HepG2 (cell line): ENCODE data around the gene TCAP. TPM values are rescaled to one million over a fixed set of nuclear protein-coding genes. Genes with fewer than 3 reads are reported as not detected.

Source experiments
- ATAC-seq: fragments of 200-7000 bp; cut with Tn5 transposase; 3 replicates; pipeline ENCODE4 v1.9.1; 2020; ENCODE audit warnings: mild to moderate bottlenecking, moderate library complexity
- BruUV-seq: library from RNA; stranded (reverse); fragments of 400-500 nt; replicated peaks from 2 replicates; lab custom pipeline; 2021; lab: Mats Ljungman, UMichigan
- CTCF ChIA-PET: fragments of 300-600 bp; formaldehyde crosslinking; extraction: SDS; loops from one replicate; lab custom pipeline; 2021; ENCODE audit warnings: low total read pairs, inconsistent platforms, low intra/inter-chr PET ratio; lab: Yijun Ruan, JAX
- POLR2A ChIA-PET: fragments of 350-600 bp; sonication (Branson Sonifier 250); formaldehyde crosslinking; loops from one replicate; lab custom pipeline; 2020; ENCODE audit warnings: antibody characterized with exemption, inconsistent platforms; lab: Yijun Ruan, JAX
- DNase-seq: peaks from one replicate; pipeline ENCODE4 v3.0.0-alpha.2; 2015; ENCODE audit warnings: low spot score
- FAIRE-seq: peaks from 3 replicates; lab custom pipeline; 2011; peaks lifted over from hg19 to GRCh38; lab: Jason Lieb, UNC
- H2AFZ ChIP-seq: one replicate; pipeline ENCODE4 v1.6.1; 2011; ENCODE audit warnings: low read length, inconsistent platforms
- H3K27ac ChIP-seq: fragments of 300-600 bp; 3 replicates; pipeline ENCODE4 v1.8.0; 2011; ENCODE audit warnings: mixed run types, mild to moderate bottlenecking, mixed read lengths, low read length, inconsistent platforms; ENCODE audit not compliant: insufficient read depth; ENCODE audit errors: extremely low read length
- H3K27me3 ChIP-seq, 2 experiments: fragments of 200-600 bp in 1 of 2; 2 replicates in 1 of 2; 3 replicates in 1 of 2; pipeline versions ENCODE4 v1.6.0 to v1.8.0; 2011; ENCODE audit warnings: low read length in 2 of 2, mild to moderate bottlenecking in 2 of 2, moderate library complexity in 2 of 2, inconsistent platforms in 1 of 2; ENCODE audit not compliant: insufficient read depth in 2 of 2, control insufficient read depth in 1 of 2
- H3K36me3 ChIP-seq, 2 experiments: fragments of 200-600 bp in 1 of 2; replicated peaks in 1 of 2; 2 replicates in 1 of 2; 3 replicates in 1 of 2; pipeline versions ENCODE4 v1.5.1 to v1.8.0; 2011; ENCODE audit warnings: low read length in 2 of 2, inconsistent platforms in 1 of 2; ENCODE audit not compliant: insufficient read depth in 2 of 2, control insufficient read depth in 1 of 2
- H3K4me1 ChIP-seq: 2 replicates; pipeline ENCODE4 v1.5.1; 2012; ENCODE audit warnings: low read length, inconsistent platforms; ENCODE audit not compliant: insufficient read depth
- H3K4me2 ChIP-seq: 2 replicates; pipeline ENCODE4 v1.6.0; 2011; ENCODE audit warnings: low read depth, low read length, inconsistent platforms
- H3K4me3 ChIP-seq, 3 experiments: fragments of 200-600 bp in 1 of 3; sonication (generic), shearing (Covaris generic) in 1 of 3; replicated peaks in 1 of 3; 2 replicates each; pipeline ENCODE4 v1.5.1; 2011 to 2016; ENCODE audit warnings: low read length in 3 of 3, inconsistent platforms in 2 of 3, low read depth in 2 of 3, mild to moderate bottlenecking in 2 of 3, control low read depth in 1 of 3, mixed read lengths in 1 of 3; ENCODE audit not compliant: insufficient read depth in 1 of 3
- H3K79me2 ChIP-seq: one replicate; pipeline ENCODE4 v1.6.1; 2011; ENCODE audit warnings: low read length, inconsistent platforms; ENCODE audit not compliant: insufficient read depth
- H3K9ac ChIP-seq: 2 replicates; pipeline ENCODE4 v1.6.0; 2011; ENCODE audit warnings: mild to moderate bottlenecking, low read depth, low read length, inconsistent platforms; ENCODE audit not compliant: insufficient read depth
- H3K9me3 ChIP-seq: 2 replicates; pipeline ENCODE4 v1.5.1; 2012; ENCODE audit warnings: mild to moderate bottlenecking, low read length
- H4K20me1 ChIP-seq: 2 replicates; pipeline ENCODE4 v1.6.0; 2011; ENCODE audit warnings: inconsistent platforms, mild to moderate bottlenecking, low read length, moderate library complexity; ENCODE audit not compliant: insufficient read depth
- CCDC6 ChIP-seq: sonication (generic); formaldehyde crosslinking; IDR thresholded peaks from 2 replicates; pipeline ENCODE4 v1.8.1; 2022; ENCODE audit warnings: mild to moderate bottlenecking, missing genetic modification reagents, moderate library complexity
- HNF4A ChIP-seq: sonication (generic); formaldehyde crosslinking; IDR thresholded peaks from 2 replicates; pipeline ENCODE4 v1.4.0; 2020; ENCODE audit warnings: missing genetic modification reagents
- HNRNPLL ChIP-seq: fragments of 200-400 bp; formaldehyde crosslinking; IDR thresholded peaks from 2 replicates; pipeline ENCODE4 v1.6.1; 2017; ENCODE audit warnings: mild to moderate bottlenecking, low read depth, low read length; ENCODE audit not compliant: poor library complexity, severe bottlenecking
- MAFG ChIP-seq: sonication (generic); formaldehyde crosslinking; IDR thresholded peaks from 2 replicates; pipeline ENCODE4 v1.5.1; 2020; ENCODE audit warnings: mild to moderate bottlenecking, missing genetic modification reagents
- PCBP1 ChIP-seq: fragments of 200-400 bp; formaldehyde crosslinking; IDR thresholded peaks from 2 replicates; pipeline ENCODE4 v1.6.1; 2017; ENCODE audit warnings: mild to moderate bottlenecking, low read depth, low read length, borderline replicate concordance
- ZNF225 ChIP-seq: sonication (generic); formaldehyde crosslinking; IDR thresholded peaks from 2 replicates; pipeline ENCODE4 v1.4.0; 2020; ENCODE audit warnings: mild to moderate bottlenecking, missing genetic modification reagents
- ZNF652 ChIP-seq: IDR thresholded peaks from 2 replicates; pipeline ENCODE4 v1.6.1; 2016; ENCODE audit warnings: low read depth, borderline replicate concordance
- ZNF776 ChIP-seq: sonication (generic); formaldehyde crosslinking; IDR thresholded peaks from 2 replicates; pipeline ENCODE4 v1.4.0; 2020; ENCODE audit warnings: mild to moderate bottlenecking, missing genetic modification reagents
- WGBS: methylation state at CpG from one replicate; pipeline ENCODE4 v1.1.6; 2017; ENCODE audit warnings: low lambda C conversion rate; 5-methylcytosine and 5-hydroxymethylcytosine counted together
- in situ Hi-C: cut with HindIII; loops from 2 replicates; pipeline ENCODE4 v1.10.0; 2017; ENCODE audit warnings: low pct_unique_long_range_greater_than_20kb; ENCODE audit not compliant: extremely low pct_ligation_motif_present
- intact Hi-C: fragments of 100-400 bp; cut with micrococcal nuclease; formaldehyde crosslinking; loops from one replicate; pipeline ENCODE4 v1.10.0; 2022; ENCODE audit not compliant: unreplicated experiment
- polyA plus RNA-seq, 8 experiments: library from polyadenylated mRNA; depleted of rRNA in 3 of 8; stranded (reverse) in 7 of 8; unstranded in 1 of 8; fragments of >200 nt; fragmentation: Illumina TruSeq in 4 of 8; extraction: Trizol in 4 of 8; gene quantifications; 2 replicates each; pipeline versions ENCODE4 v1.2.1 to v1.2.3, GENCODE V29; 2011 to 2016; ENCODE audit warnings: low read depth in 4 of 8, missing spikeins in 1 of 8, mixed read lengths in 1 of 8; ENCODE audit not compliant: insufficient read depth in 1 of 8
- total RNA-seq, 5 experiments: library from RNA; depleted of rRNA; stranded (reverse); fragments of >200 nt; fragmentation: Illumina TruSeq; extraction: Trizol; gene quantifications; 2 replicates each; pipeline ENCODE4 v1.2.3, GENCODE V29; 2016; ENCODE audit warnings: low read depth in 1 of 5

TCAP gene
- total and polyA plus RNA-seq, 2 of the 13 experiments (the other 11 are each of a cell fraction or from before 2014, with no cell fraction given), result 0.24 to 0.65 TPM

GRCh38 chr17:39626171-39627046 lies 38.7 kb upstream of the TCAP start, which contains the start of gene PPP1R1B:
PPP1R1B (plus strand) TSS chr17:39626952; CDS start chr17:39627393, 441 bp downstream.
- Histone ChIP-seq H2AFZ (no peak within 1 kb of the TSS), H3K4me1 (peaks cover 74% of the 10 kb centered on the region), H3K9me3 (no peaks in the 10 kb centered on the region), H3K36me3 (no peaks in the 10 kb centered on the region), H3K4me2 (peak within 1 kb of the TSS; percentile 54), H4K20me1 (no peaks in the 10 kb centered on the region), H3K27me3 (peaks cover 17 to 69% of the 10 kb centered on the region in 2 experiments; a peak in 4 of 5 replicates), H3K27ac (no peak within 1 kb of the TSS), H3K79me2 (no peaks in the 10 kb centered on the region), H3K9ac (no peak within 1 kb of the TSS), H3K4me3 (peak within 1 kb of the TSS in 1 of 3 experiments; percentile 63; a peak in 1 of 6 replicates)
- 27% methylated on average over 29 of the region's 29 CpGs for WGBS
- intact Hi-C loops, result no loop called here
- in situ Hi-C loops, result no loop called here
- DNase-seq (no peak), ATAC-seq (no peak), FAIRE-seq (no peak)
- BruUV-seq, result no TSS peak
- CTCF ChIA-PET, result no interaction called here
- POLR2A ChIA-PET, result interaction anchor here (2.5 kb wide), 1 partner anchor 104 kb away, joined by 6 read pairs; the partner anchor contains the start of gene MIEN1
- TF ChIP-seq CCDC6 (CRISPR knock-in tag) (no peak), HNF4A (no peak), HNRNPLL (peak; percentile 7), ZNF652 (CRISPR knock-in tag) (peak; percentile 81), PCBP1 (0 out of 2 replicates have a peak, but pooled peaks have one; percentile 0), ZNF225 (CRISPR knock-in tag) (no peak), ZNF776 (CRISPR knock-in tag) (0 out of 2 replicates have a peak, but pooled peaks have one; percentile 38), MAFG (CRISPR knock-in tag) (no peak)
